DND-41 (cell line): ENCODE data around the gene MINDY1.

ENCODE experiments used
- EZH2 ChIP-seq: IDR thresholded peaks from 3 replicates; pipeline ENCODE4 v1.6.1; 2012; ENCODE audit warnings: borderline replicate concordance, low read depth, mild to moderate bottlenecking, moderate library complexity, low read length, inconsistent platforms; ENCODE audit not compliant: severe bottlenecking
- TF ChIP-seq, protein P1 (sequence below): IDR thresholded peaks from 2 replicates; pipeline ENCODE4 v1.5.1; 2012; ENCODE audit warnings: borderline replicate concordance, low read length, moderate library complexity, mild to moderate bottlenecking; ENCODE audit not compliant: poor library complexity, severe bottlenecking; ENCODE audit errors: extremely low read depth

DNA sequence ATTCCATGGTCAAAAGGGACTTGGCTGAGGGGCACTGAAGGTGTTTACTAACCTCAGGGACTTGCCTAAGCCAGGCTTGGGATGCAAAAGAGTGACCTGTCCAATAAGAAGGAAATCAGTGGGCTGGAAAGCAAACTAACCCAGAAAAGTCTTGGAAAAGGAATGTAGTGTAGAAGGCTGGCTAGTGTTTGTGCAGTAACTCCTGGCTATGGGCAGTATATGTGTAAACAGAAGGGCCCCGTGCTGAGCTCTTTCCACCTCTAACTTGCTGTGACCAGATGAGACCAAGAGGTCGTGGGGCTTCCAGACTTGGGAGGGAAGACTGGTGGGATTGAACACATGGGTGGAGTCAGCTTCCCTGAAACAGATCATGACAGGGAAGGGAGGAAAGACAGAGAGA lies 4.1 kb downstream of the MINDY1 start:
- TF ChIP-seq, protein P1, sequence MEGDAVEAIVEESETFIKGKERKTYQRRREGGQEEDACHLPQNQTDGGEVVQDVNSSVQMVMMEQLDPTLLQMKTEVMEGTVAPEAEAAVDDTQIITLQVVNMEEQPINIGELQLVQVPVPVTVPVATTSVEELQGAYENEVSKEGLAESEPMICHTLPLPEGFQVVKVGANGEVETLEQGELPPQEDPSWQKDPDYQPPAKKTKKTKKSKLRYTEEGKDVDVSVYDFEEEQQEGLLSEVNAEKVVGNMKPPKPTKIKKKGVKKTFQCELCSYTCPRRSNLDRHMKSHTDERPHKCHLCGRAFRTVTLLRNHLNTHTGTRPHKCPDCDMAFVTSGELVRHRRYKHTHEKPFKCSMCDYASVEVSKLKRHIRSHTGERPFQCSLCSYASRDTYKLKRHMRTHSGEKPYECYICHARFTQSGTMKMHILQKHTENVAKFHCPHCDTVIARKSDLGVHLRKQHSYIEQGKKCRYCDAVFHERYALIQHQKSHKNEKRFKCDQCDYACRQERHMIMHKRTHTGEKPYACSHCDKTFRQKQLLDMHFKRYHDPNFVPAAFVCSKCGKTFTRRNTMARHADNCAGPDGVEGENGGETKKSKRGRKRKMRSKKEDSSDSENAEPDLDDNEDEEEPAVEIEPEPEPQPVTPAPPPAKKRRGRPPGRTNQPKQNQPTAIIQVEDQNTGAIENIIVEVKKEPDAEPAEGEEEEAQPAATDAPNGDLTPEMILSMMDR = no peak
- TF ChIP-seq EZH2 = no peak
